Uterus (tissue), 2 donors: Measurements from ENCODE around the gene EMID1.

Experiments
- POLR2A ChIP-seq, 2 donors: fragments of 450-650 bp; IDR thresholded peaks; one replicate each; pipeline ENCODE4 v1.6.1; 2016; ENCODE audit warnings: antibody characterized with exemption in 2 of 2, mild to moderate bottlenecking in 1 of 2, moderate library complexity in 1 of 2
- TF ChIP-seq, protein P1 (sequence below), 4 experiments: fragments of 200-600 bp in 2 of 4; fragments of 450-650 bp in 2 of 4; sonication (generic) in 2 of 4; IDR thresholded peaks; one replicate each; pipeline ENCODE4 v1.5.1; 2016 to 2019; ENCODE audit warnings: antibody characterized with exemption in 4 of 4, mild to moderate bottlenecking in 2 of 4, moderate library complexity in 1 of 4

DNA sequence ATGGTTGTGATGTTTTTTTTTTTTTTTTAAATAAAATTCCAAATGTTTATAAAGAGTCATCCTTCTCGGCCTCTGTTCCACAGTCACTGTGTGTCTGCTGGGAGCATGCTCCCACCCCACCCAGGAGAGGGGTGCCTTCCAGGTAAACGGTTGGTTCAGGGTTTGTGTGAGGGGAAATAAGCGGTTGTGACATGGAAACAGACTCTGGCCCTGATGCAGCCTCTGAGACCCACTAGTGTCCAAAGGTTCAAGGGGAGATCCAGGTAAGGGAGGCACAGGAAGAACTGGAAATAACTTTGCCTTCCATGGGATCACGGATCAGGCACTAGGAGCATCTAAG is 94.7 kb downstream of the EMID1 start:
- TF ChIP-seq POLR2A (IDR thresholded peaks at IDR 0.05), result no peak
- TF ChIP-seq, protein P1, sequence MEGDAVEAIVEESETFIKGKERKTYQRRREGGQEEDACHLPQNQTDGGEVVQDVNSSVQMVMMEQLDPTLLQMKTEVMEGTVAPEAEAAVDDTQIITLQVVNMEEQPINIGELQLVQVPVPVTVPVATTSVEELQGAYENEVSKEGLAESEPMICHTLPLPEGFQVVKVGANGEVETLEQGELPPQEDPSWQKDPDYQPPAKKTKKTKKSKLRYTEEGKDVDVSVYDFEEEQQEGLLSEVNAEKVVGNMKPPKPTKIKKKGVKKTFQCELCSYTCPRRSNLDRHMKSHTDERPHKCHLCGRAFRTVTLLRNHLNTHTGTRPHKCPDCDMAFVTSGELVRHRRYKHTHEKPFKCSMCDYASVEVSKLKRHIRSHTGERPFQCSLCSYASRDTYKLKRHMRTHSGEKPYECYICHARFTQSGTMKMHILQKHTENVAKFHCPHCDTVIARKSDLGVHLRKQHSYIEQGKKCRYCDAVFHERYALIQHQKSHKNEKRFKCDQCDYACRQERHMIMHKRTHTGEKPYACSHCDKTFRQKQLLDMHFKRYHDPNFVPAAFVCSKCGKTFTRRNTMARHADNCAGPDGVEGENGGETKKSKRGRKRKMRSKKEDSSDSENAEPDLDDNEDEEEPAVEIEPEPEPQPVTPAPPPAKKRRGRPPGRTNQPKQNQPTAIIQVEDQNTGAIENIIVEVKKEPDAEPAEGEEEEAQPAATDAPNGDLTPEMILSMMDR (IDR thresholded peaks at IDR 0.05), result no peak
